HuH-7 (cell line): Measurements from ENCODE around the gene CXCL3.

Experiments used
- DNase-seq: peaks from one replicate; pipeline ENCODE4 v3.0.0; 2011; ENCODE audit warnings: low spot score

CXCL3 gene

GRCh38 chr4:74055096-74055495 lies 16.6 kb upstream of the CXCL3 start:
- no peak for DNase-seq

- no peak for DNase-seq
These were observed 16.1 kb upstream of the CXCL3 start for GRCh38 chr4:74054483-74055047.

GRCh38 chr4:74047152-74047551 lies 8.7 kb upstream of the CXCL3 start:
- no peak for DNase-seq

- DNase-seq = no peak
These were observed 7.3 kb upstream of the CXCL3 start for GRCh38 chr4:74045772-74046171.

GRCh38 chr4:74045247-74045646 lies 6.8 kb upstream of the CXCL3 start:
- no peak for DNase-seq

- no peak for DNase-seq
These were observed 6.2 kb upstream of the CXCL3 start for GRCh38 chr4:74044677-74045076.

- no peak for DNase-seq
These were observed 4.2 kb upstream of the CXCL3 start for GRCh38 chr4:74042681-74043080.

- no peak for DNase-seq
These were observed 2.9 kb upstream of the CXCL3 start for GRCh38 chr4:74041418-74041817.

- DNase-seq = no peak
These were observed 850 bp upstream of the CXCL3 start for GRCh38 chr4:74039315-74039763.

- no peak for DNase-seq
These were observed 434 bp downstream of the CXCL3 start for GRCh38 chr4:74038086-74038424.

GRCh38 chr4:74037076-74037955 lies 1.2 kb downstream of the CXCL3 start:
- no peak for DNase-seq

GRCh38 chr4:74033739-74034138 lies 4.8 kb downstream of the CXCL3 start:
- DNase-seq = no peak

- DNase-seq = no peak
These were observed 6.4 kb downstream of the CXCL3 start for GRCh38 chr4:74032064-74032463.

GRCh38 chr4:74031576-74031975 lies 6.9 kb downstream of the CXCL3 start:
- no peak for DNase-seq

- DNase-seq = no peak
These were observed 8.2 kb downstream of the CXCL3 start for GRCh38 chr4:74030285-74030684.

- DNase-seq = no peak
These were observed 10.0 kb downstream of the CXCL3 start for GRCh38 chr4:74028504-74028903.

GRCh38 chr4:74023709-74024108 lies 14.8 kb downstream of the CXCL3 start:
- DNase-seq = no peak

- DNase-seq = no peak
These were observed 16.9 kb downstream of the CXCL3 start for GRCh38 chr4:74021601-74022000.

- no peak for DNase-seq
These were observed 19.7 kb downstream of the CXCL3 start for GRCh38 chr4:74018771-74019170.

- no peak for DNase-seq
These were observed 20.4 kb downstream of the CXCL3 start for GRCh38 chr4:74018116-74018515.

- DNase-seq = no peak
These were observed 22.4 kb downstream of the CXCL3 start for GRCh38 chr4:74016068-74016467.

GRCh38 chr4:74015126-74015780 lies 23.2 kb downstream of the CXCL3 start:
- DNase-seq = no peak

- no peak for DNase-seq
These were observed 24.2 kb downstream of the CXCL3 start for GRCh38 chr4:74014332-74014731.
